ENCODE measurements around the gene FBXW7. TPM values are rescaled to one million over a fixed set of nuclear protein-coding genes. Genes with fewer than 3 reads are reported as not detected.

Gene FBXW7
- total RNA-seq, 6 experiments from 2014 or later = 12.9 to 25.5 (median 17.6) TPM

- no peaks in the 10 kb centered on the region for H3K36me3 ChIP-seq
- H3K4me3 ChIP-seq = no peak overlapping the region
- H3K27ac ChIP-seq = no peak overlapping the region
- intact Hi-C loops (cut with DNase I) = no loop called here
- TF ChIP-seq CTCF (IDR thresholded peaks at IDR 0.05) (no peak), POLR2A (IDR thresholded peaks at IDR 0.05) (no peak)
- no peaks in the 10 kb centered on the region for H3K4me1 ChIP-seq
- 40% methylated on average over 1 of the region's 1 CpG for WGBS (ENCODE audit: insufficient coverage, low coverage, low lambda C conversion rate, missing lambda C conversion rate)
- no peaks in the 10 kb centered on the region for H3K9me3 ChIP-seq
- DNase-seq (no peak), ATAC-seq (no peak)
- H3K27me3 ChIP-seq = no peaks in the 10 kb centered on the region
These were observed 262.5 kb downstream of the FBXW7 start for GRCh38 chr4:152273343-152273742.

Small RNAs within 50 kb of the gene (microRNA-seq; reads per million reads assigned to microRNA genes)
- 2.6 to 3.2 reads per million in 2 donors for gene MIR3140

Small RNAs within 50 kb of the gene (small RNA-seq; reads per million reads assigned to genes)
- 0 reads per million in 2 experiments for gene MIR3140

Other genes starting within 250 kb of the FBXW7 start
- 1 to 10 TPM in 5 of 6 experiments, under 1 TPM in 1; 0.64 to 6.7 (median 2.9) TPM for gene TMEM154, start 143.9 kb upstream of the FBXW7 start, total RNA-seq
- gene TIGD4, start 243.6 kb upstream of the FBXW7 start, total RNA-seq = under 1 TPM in 4 of 6 experiments, not detected in 2; 0.11 to 0.37 (median 0.18) TPM
- gene ARFIP1, start 243.9 kb upstream of the FBXW7 start, total RNA-seq = 10 to 100 TPM in 5 of 6 experiments, 1 to 10 TPM in 1; 9.1 to 19.9 (median 14.1) TPM